ENCODE measurements around the gene DPYD. TPM values are rescaled to one million over a fixed set of nuclear protein-coding genes. Genes with fewer than 3 reads are reported as not detected.

Gene DPYD
- total RNA-seq, 2 experiments from 2014 or later = 34.4 to 35.9 TPM

GRCh38 chr1:97157991-97158390 lies 762.8 kb downstream of the DPYD start:
- TF ChIP-seq CTCF (IDR thresholded peaks at IDR 0.05) = no peak

GRCh38 chr1:97151651-97152050 lies 769.2 kb downstream of the DPYD start:
- Mint-ChIP-seq H3K4me1 (ENCODE audit: low read depth) (no peaks in the 10 kb centered on the region), H3K4me3 (no peak overlapping the region), H3K27me3 (no peaks in the 10 kb centered on the region), H3K36me3 (ENCODE audit: low read depth) (peaks cover 29% of the 10 kb centered on the region), H3K27ac (no peak overlapping the region), H3K9me3 (no peaks in the 10 kb centered on the region)
- Histone ChIP-seq H3K4me1 (ENCODE audit: insufficient read depth, low read length) (no peaks in the 10 kb centered on the region), H3K4me3 (ENCODE audit: low read length) (no peak overlapping the region), H3K36me3 (ENCODE audit: insufficient read depth, low read length) (no peaks in the 10 kb centered on the region), H3K27me3 (ENCODE audit: control insufficient read depth in 1 of 2, insufficient read depth in 2 of 2, low read length in 2 of 2) (no peaks in the 10 kb centered on the region), H3K9me3 (ENCODE audit: control insufficient read depth in 1 of 2, insufficient read depth in 1 of 2, low read length in 2 of 2) (no peaks in the 10 kb centered on the region), H3K27ac (ENCODE audit: low read depth in 1 of 2, low read length in 2 of 2) (no peak overlapping the region)
- no peak for TF ChIP-seq CTCF (IDR thresholded peaks at IDR 0.05)
- ChIA-PET POLR2A (no interaction called here), CTCF (no interaction called here)
- intact Hi-C loops (cut with DNase I, micrococcal nuclease) = no loop called here
- no peak for ATAC-seq (ENCODE audit: poor library complexity)
- DNase-seq = no peak

More at GRCh38 chr1:97157991-97158390, 762.8 kb downstream of the DPYD start:
- H3K4me3 ChIP-seq (ENCODE audit: low read length) = no peak overlapping the region
- H3K9me3 ChIP-seq (ENCODE audit: control insufficient read depth in 1 of 2, insufficient read depth in 1 of 2, low read length in 2 of 2) = no peaks in the 10 kb centered on the region
- ChIA-PET POLR2A (no interaction called here), CTCF (no interaction called here)
- no peak overlapping the region for H3K27ac Mint-ChIP-seq
- no peaks in the 10 kb centered on the region for H3K27me3 Mint-ChIP-seq
- H3K4me3 Mint-ChIP-seq = no peak overlapping the region
- H3K27ac ChIP-seq (ENCODE audit: low read depth in 1 of 2, low read length in 2 of 2) = no peak overlapping the region
- H3K4me1 ChIP-seq (ENCODE audit: insufficient read depth, low read length) = no peaks in the 10 kb centered on the region
- DNase-seq (no peak), ATAC-seq (ENCODE audit: poor library complexity) (no peak)
- intact Hi-C loops (cut with DNase I, micrococcal nuclease) = no loop called here
- H3K9me3 Mint-ChIP-seq = peaks cover 3% of the 10 kb centered on the region
- no peaks in the 10 kb centered on the region for H3K4me1 Mint-ChIP-seq (ENCODE audit: low read depth)
- H3K27me3 ChIP-seq (ENCODE audit: control insufficient read depth in 1 of 2, insufficient read depth in 2 of 2, low read length in 2 of 2) = no peaks in the 10 kb centered on the region
- no peaks in the 10 kb centered on the region for H3K36me3 ChIP-seq (ENCODE audit: insufficient read depth, low read length)
- peaks cover 54% of the 10 kb centered on the region for H3K36me3 Mint-ChIP-seq (ENCODE audit: low read depth)

- Mint-ChIP-seq H3K27ac (no peak overlapping the region), H3K4me3 (no peak overlapping the region), H3K9me3 (no peaks in the 10 kb centered on the region), H3K27me3 (no peaks in the 10 kb centered on the region), H3K4me1 (ENCODE audit: low read depth) (no peaks in the 10 kb centered on the region), H3K36me3 (ENCODE audit: low read depth) (peaks cover 22% of the 10 kb centered on the region)
- Histone ChIP-seq H3K27ac (ENCODE audit: low read depth in 1 of 2, low read length in 2 of 2) (no peak overlapping the region), H3K9me3 (ENCODE audit: control insufficient read depth in 1 of 2, insufficient read depth in 1 of 2, low read length in 2 of 2) (no peaks in the 10 kb centered on the region), H3K36me3 (ENCODE audit: insufficient read depth, low read length) (no peaks in the 10 kb centered on the region), H3K27me3 (ENCODE audit: control insufficient read depth in 1 of 2, insufficient read depth in 2 of 2, low read length in 2 of 2) (no peaks in the 10 kb centered on the region), H3K4me1 (ENCODE audit: insufficient read depth, low read length) (no peaks in the 10 kb centered on the region), H3K4me3 (ENCODE audit: low read length) (no peak overlapping the region)
- ATAC-seq (ENCODE audit: poor library complexity) (no peak), DNase-seq (no peak)
- ChIA-PET CTCF (no interaction called here), POLR2A (no interaction called here)
- intact Hi-C loops (cut with DNase I, micrococcal nuclease) = no loop called here
- TF ChIP-seq CTCF (IDR thresholded peaks at IDR 0.05) = no peak
These were observed 775.4 kb downstream of the DPYD start for GRCh38 chr1:97145321-97145956.

All from CD4-positive, alpha-beta T cell (primary cell).